GM21737 (cell line): ENCODE results near the gene PSMG4.
"Not testable (repeated sequence)": the region's sequence is repeated elsewhere in the genome, so short reads cannot be mapped to it uniquely, and the experiment has no call there.

ENCODE experiments used
- ATAC-seq: cut with Tn5 transposase; IDR thresholded peaks from one replicate; pipeline ENCODE4 v1.9.1; 2021; ENCODE audit warnings: mild to moderate bottlenecking, moderate library complexity; ENCODE audit not compliant: unreplicated experiment

The PSMG4 gene

DNA sequence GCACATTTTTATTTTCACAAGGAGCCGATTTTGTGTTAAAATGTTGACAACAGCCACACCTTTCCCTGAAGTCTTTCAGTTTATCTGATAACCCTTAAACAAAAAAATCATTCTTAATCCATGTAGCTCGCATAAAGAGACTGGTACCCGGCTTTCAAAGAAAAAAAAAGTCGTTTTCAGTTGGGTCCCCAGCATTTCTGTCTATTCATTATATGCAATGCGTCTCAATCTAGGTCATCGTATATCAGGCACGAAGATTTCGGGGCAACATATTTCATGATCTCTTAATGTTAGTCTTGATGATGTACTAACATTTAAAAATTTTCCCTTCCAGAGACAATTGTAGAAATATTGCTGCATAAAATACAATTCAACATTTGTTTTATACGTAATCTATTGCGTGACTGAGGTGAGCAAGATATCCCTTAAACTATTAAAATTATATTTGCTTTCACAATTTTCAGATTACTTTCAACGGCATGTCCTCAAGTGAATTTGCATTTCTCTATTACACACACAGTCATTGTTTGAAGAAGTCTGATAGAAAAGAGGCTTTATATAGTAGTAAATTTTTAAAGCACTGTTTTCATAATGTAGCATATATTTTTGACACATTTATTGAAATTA is 28.4 kb upstream of the PSMG4 start:
- no peak for ATAC-seq

DNA sequence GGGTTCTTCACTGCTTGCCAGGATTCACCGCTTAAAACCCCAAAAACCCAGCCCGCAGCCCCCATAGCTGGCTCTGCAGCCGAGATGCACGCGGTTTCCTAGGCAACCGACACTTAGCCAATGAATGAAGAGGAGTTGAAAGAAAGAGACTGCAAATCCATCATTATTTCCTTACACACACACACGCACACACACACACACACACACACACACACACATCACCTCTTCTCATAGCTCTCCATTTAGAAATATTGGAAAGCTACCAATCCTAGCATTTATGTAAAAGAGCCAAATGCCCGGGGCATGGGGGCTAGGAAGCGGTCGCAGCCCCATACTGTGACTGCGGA is 27.9 kb upstream of the PSMG4 start:
- no peak for ATAC-seq

DNA sequence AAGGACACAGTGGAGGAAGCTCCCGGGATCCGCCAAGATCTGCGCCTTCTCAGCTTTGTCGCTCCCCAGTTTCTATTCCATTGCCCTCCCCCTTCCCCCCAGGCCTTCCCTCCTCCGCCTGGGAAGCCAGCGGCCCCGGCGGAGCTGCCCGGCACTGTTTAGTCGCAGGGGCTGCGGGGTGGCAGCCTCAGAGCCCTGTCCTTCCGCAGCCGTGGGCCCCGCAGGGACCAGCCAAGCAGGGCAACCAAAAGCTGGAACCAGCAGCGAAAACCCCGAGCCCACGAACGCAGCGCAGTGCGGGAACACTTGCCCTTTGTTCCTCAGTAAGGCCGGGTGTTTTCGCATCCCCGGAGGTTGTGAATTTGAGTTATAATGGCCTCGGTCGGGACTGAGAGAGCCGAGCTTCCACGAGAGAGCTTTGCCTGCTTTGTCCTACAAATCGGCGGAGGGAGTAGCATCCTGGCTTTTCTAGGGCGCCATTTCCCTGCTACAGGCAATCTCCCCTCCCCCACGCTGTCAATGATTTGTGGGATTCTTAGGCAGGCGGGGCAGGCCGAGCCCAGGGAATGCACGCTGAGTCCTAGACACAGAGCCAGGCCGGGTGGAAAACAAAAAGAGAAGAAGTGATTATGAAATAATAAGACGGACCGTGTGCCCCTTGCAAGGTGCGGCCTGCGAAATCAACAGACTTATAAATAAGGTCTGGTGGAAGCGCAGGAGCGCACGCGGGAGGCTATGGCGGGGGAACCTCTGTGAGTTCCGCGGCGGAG is 27.3 kb upstream of the PSMG4 start:
- no peak for ATAC-seq

DNA sequence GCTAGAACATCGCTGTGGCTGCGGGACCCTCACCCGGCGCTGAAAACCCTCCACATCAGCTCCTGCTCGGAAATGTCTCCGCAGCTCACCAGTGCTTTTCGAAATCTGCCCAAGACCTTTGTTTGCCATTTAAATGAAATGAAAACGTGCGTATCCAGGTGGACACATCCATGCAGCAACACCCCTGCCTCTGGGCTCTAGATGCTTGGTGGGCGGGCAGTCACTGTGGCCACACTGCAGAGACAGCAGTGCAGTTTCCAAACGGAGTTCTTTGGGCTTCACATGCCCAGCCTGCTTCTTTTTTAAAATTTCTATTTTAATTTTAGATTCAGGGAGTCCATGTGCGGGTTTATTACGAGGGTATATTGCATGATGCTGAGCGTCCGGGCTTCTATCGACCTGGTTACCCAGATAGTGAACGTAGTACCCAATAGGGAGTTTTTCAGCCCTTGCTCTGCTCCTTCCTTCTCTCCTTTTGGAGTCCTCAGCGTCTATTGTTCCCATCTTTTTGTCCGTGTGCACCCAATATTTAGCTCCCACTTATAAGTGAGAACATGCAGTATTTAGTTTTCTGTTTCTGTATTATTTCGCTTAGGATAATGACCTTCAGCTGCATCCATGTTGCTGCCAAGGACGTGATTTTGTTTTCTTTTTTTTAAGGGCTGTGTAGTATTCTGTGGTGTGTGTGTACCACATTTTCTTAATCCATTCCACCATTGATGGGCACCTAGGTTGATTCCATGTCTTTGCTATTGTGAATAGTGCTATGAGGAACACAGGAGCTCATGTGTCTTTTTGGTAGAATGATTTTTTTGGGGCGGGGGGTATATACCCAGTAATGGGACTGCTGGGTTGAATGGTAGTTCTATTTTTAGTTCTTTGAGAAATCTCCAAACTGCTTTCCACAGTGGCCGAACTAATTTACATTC is 26.5 kb upstream of the PSMG4 start:
- no peak for ATAC-seq

DNA sequence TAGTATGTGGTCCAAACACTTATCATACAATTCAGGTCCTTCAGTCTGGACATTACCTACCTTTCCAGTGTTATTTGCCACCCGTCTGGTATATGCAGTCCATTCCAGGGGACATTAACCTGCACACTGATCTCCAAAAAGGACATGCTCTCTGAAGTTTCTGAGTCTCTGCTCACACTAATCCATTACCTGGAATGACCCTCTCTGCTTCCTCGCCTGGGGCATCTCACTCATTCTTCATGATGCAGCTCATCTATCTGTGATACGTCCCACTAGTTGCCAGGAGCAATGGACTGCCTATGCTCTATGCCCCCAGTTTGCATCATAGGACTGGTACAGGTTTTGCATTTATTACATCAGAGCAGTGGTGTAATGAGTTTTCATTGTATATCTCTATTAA is 25.4 kb upstream of the PSMG4 start:
- ATAC-seq = no peak

DNA sequence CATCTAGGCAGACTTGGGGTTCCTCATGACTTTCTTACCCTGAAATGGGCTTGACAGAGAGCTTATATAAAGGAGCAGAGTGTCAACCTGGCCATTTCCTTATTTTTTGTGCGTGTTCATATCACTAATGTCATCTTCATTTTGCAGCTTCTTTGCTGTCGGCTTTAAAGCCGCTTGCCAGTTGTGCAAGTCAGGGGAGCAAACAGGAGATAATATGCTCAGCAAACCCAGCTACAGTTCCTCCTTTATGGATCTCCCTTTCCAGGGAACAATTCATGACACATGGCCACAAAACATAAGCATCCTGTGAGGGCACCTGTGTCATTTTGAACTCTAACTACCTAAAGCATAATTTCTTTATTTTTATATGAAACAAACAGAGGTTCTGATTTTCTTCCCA is 24.8 kb upstream of the PSMG4 start:
- no peak for ATAC-seq

DNA sequence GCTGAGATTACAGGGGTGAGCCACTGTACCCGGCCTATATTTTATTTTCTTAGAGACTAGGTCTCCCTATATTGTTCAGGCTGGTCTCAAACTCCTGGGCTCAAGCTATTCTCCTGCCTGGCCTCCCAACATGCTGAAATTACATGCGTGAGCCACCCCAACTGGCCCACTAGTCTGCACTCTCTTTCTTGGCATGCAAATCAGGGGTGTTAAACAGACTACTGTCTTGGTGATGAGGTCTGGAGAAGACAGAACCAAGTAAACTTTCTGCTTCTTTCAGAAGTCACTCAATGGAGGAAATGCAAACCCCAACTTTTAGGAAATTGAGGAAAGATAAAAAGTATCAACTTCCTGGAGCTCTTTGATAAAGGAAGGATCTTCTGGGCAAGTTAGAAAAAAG is 23.3 kb upstream of the PSMG4 start:
- no peak for ATAC-seq

DNA sequence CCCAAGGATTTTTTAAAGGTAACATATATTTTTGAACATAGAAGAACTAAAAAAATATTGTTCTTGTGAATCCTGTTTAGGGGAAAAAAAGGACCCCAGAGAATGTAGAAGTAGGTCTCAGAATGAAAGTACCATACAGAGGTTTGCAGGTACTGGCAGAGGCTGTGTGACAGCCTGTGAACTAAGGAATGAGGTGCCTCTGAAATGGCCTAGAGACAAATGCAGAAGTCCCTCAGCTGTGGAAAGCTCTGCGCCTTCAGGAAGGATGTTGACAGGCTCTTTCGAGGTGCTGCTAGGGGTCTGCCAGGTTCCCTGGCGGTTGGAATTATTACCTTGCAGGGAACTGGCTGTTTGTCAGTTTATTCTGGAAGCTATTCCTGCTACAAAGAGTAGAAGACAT is 22.7 kb upstream of the PSMG4 start:
- no peak for ATAC-seq

DNA sequence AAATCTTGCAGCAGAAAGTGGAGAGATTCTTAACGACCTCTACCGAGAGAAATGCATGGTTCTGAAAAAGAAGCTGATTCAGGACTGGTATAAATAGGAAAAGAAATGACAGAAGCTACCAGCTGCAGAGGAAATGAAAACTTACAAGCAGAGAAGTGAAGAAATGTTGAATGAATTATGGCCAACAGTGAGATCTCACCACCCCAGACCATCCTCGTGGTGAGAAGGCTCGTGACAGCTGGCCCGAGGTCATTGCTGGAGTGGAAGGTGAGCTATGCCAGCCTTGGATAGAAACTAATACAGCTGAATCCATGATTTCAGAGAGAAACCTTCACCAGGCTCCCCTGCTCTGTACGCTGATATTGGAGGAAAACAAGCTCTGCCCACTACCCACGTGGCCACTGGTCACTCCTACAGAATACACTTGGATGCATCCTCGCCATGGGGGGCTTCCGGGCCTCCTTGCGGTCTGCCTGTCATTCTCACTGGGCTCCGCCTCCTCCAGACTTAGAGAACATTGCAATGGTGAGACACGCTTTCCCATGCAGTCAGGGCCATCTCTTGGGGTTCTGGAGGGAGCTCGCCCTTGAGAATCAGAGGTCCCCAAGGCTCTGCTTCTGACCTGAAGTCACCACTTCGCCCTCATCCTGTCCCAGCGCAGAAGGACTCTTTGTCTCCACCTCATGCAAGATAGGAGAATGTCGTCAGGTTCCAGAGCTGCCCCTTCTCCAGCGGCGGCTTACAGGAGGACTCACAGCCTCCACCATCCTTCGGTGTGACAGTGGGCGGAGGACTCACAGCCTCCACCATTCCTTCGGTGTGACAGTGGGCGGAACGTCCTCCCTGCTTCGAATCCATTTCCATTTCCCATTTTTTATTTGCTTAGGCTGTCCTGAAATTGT is 20.7 kb upstream of the PSMG4 start:
- ATAC-seq = no peak

DNA sequence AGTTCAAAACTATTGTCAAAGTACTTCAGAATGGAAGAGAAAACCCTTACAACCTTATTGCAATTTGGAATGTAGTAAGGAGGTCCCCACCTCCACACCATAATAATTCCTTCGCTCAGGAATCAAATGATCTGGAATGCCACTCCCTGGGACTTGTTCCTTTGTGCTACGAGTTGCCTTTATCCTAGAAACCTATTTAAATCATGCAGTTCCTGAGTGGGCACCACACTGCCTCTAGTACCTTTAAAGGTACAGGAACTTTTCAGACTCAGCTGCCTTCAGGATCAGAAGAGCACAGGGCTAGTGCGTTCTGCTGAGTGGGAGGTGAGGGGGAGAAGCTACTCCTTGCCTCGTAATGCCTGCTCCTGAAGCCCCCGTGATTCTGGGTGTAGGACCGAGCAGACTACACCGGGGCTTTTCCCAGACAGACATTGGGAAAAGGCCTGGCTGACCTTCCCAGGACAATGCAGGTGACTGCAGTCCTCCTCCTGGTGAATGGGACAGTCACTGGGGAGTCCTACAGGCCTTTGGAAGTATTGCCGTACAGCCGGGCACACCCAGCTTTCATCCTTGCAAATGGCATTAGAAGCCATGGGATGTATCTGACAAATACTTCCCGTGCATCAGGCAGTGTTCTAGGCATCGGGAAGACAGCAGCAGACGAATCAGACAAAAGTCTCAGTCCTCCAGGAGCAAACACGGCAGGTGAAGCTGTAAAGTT is 19.5 kb upstream of the PSMG4 start:
- ATAC-seq = no peak

DNA sequence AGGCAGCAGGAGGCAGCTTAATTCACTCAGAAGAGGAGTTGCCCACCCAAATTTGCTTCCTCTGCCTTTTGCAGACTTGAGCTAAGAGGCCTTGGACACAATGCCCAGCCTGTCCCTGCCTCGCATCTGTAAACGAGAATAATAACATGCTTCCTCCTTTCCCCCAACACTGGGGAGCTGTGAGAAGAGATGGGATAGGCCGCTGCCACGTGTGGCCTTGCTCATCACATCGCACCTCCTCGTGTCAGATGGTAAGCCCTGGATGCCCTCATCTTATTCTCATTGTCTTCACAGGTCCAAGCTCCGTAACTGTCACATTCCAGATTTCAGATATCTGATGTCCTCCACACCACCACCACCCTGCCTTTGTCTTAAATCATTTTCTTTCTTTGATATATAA is 18.2 kb upstream of the PSMG4 start:
- no peak for ATAC-seq

DNA sequence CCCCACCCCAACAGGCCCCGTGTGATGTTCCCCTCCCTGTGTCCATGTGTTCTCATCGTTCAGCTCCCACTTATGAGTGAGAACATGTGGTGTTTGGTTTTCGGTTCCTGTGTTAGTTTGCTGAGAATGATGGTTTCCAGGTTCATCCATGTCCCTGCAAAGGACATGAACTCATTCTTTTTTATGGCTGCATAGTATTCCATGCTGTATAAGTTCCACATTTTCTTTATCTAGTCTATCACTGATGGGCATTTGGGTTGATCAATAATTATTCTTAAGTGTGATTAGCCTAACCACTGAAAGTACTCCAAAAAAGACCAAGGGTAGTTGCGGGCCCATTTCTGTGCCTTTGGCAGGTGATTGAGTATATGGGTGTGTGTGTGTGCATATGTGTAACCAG is 17.0 kb upstream of the PSMG4 start:
- not testable (repeated sequence) for ATAC-seq

DNA sequence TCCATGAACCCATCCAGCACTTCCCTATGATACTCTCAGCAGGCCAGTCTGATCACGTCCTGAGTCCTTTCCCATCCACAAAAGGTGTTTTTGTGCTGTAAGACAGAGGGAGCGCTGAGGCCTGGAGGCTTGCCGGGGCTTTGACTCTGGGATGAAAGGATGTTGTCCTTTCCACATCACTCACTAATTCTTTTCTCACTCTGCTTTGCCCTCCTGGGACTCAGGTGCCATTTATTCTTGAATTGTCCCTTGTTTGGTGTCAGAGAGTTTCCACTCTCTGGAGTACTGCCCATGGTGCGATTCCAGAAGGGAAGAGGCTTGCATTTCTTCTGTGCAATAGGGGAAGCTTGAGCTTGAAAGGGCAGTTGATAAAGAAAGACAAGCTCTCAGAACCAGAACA is 16.0 kb upstream of the PSMG4 start:
- no peak for ATAC-seq

DNA sequence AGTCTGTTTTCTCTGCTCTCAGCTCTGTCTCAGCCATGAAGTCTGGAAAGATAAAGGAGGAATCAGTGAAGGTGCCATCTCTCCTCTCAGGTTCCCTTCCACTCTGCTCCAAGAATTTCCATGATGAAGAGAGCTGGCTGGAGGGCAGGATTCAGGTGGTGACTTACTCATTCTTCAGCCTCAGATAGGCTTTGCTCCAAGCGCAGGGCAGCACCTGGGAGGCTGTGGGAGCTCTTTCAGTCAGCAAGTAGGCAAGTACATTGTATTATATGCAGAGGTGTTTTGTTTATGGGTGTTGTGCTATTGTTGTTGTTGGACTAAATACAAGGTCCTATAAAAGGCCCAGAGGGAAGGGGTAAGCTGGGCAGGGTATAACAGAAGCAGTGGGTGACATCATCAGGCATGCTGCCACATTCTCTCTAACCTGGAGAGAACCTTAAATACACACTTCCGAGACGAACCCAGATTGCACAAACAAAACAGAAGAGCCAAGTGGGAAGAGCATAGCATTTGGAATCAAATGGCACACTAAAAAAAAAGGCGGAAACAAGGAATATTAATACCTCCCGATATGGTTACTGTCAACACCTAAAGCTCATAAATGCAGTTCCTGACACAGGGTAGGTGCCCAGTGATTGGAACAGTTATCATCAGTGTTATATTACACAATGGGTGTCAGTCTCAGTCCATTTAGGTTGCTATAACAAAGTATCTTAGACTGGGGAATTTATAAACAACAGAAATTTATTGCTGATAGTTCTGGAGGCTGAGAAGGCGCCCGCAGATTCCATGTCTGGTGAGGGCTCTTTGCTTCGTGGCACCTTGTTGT is 14.5 kb upstream of the PSMG4 start:
- ATAC-seq = no peak

DNA sequence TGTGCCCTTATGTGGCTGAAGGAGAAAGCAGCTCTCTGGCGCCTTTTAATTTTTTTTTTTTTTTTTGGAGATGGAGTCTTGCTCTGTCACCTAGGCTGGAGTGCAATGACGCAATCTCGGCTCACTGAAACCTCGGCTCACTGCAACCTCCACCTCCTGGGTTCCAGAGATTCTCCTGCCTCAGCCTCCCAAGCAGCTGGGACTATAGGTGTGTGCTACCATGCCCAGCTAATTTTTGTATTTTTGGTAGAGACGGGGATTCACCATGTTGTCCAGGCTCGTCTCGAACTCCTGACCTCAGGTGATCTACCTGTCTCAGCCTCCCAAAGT is 13.9 kb upstream of the PSMG4 start:
- not testable (repeated sequence) for ATAC-seq

DNA sequence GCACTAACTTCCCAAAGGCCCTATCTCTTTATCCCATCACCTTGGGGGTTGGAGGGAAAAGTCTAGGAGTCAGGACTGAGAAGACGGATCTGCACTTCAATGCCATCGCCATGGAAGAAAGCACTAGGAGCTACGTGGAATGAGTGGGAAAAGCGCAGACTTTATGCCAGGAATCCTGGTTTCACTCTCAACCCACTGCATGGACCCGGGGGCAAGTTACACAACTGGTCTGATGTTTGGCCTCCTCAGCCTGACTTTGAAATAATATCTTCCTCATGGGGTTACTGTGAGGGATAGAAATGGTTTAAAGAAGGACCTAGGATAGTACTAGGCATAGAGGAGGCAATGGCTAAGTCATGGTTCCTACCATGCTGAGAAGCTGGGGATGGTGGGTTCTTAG is 13.5 kb upstream of the PSMG4 start:
- no peak for ATAC-seq

DNA sequence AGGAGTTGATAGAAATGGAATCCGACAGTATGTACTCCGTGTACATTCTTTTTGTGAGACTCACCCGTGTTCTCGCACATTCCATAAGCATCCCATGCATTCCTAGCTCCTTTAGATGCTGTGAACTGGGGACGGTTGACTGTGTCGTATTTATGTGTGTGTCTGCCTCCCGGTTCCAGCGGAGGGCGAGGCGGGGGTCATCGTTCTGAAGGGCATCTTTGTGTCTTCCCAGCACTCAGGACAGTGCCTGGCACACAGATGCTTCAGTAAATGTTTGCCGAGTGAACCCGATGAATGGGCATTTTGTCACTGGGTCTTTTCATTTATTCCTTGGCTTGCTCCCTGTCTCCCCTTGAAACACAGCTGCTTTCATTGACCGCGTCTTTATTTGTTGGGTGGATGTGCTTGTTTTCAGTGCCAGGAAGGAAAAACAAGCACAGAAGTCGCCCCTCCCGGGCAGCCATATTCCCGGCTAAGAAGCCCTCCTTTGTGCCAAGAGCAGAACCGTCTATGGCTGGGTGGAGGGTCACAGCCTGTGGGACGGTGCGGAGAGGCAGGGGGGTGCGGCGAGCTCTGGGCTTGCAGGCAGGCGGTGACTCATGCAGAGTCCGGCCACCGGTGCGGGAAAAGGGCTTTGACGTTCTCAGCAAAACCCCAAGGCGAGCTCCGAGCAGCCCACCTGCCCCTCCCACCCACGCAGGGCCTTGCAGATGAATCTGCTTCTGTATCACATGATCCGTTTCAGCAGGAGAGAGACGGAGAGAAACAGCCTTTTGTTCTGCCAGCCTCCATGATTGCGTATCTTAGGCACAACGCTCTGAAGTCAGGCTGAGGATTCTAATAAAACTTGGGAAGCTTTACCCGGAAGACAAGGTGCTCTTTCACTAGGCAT is 11.2 kb upstream of the PSMG4 start:
- no peak for ATAC-seq

DNA sequence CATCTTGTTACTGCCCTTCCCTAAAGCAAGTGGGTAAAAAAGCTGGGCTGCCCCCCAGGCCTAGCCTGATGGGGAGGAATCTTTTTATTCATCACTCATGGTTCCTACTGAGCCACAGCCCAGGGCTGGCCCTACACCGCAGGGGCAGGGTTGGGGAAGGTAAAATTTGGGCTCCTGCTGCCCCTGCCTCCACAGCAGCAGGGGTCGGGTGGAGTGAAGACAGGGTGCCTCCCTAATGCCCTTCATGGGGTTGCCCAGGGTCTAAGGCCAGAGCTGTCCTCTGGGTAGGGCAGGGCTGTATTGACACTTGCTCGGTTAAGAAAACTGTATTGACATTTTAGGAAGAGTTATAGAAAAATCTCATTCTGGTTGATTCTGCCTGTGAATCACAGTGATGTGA is 8.9 kb upstream of the PSMG4 start:
- ATAC-seq = no peak
